ENCODE data around the gene GSTA2. TPM values are rescaled to one million over a fixed set of nuclear protein-coding genes. Genes with fewer than 3 reads are reported as not detected.

The GSTA2 gene
- not detected in 5 replicates for total RNA-seq (2022; extraction: Qiagen RNA extraction)

DNA sequence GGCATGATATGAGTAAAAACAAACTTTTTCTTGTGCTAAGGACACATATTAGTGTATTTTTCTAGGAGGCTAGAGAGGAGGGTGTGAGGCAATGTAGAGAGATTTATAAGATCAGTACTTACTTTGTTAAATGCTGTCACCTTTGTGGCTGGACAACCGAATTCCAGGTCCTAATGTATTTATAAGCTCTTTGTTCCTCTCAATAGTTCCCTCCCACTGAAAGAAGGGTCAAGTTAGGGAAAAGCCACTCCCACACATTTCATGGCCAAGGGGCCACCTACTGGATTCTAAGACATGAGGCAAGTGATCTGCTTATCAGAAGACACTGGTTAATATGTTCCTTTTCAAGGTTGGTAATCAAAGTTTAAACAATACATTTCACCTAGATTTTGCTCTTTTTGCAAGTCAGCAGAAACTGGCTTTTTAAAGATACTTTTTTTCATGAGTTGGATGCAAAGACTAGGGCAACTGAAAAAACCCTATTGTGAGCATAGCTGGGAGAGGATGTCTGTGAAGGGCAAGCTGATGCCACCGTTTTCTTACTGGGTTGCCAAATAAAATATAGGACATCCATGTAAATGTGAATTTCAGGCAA, at the start of gene GSTA2:
Gene GSTA2 (minus strand): TSS at position 154 of the 595 bp plus-strand sequence. CDS start 5,528 bp downstream, outside the sequence.

DNA sequence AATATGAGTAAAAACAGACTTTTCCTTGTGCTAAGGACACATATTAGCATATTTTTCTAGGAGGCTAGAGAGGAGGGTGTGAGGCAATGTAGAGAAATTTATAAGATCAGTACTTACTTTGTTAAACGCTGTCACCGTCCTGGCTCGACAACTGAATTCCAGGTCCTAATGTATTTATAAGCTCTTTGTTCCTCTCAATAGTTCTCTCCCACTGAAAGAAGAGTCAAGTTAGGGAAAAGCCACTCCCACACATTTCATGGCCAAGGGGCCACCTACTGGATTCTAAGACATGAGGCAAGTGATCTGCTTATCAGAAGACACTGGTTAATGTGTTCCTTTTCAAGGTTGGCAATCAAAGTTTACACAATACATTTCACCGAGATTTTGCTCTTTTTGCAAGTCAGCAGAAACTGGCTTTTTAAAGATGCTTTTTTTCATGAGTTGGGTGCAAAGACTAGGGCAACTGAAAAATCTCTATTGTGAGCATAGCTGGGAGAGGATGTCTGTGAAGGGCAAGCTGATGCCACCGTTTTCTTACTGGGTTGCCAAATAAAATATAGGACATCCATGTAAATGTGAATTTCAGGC, 40.5 kb upstream of the GSTA2 start, which contains the start of gene GSTA1:
Gene GSTA1 (minus strand): TSS at position 149 of the 588 bp plus-strand sequence. CDS start 4,549 bp downstream, outside the sequence.

Other genes starting within 250 kb of the GSTA2 start
- gene TRAM2, start 186.4 kb downstream of the GSTA2 start, total RNA-seq (2022; extraction: Qiagen RNA extraction), result 33.5 to 44.9 TPM (median 41.2 TPM) in 5 replicates
- gene TMEM14A, start 92.4 kb downstream of the GSTA2 start, total RNA-seq (2022; extraction: Qiagen RNA extraction), result 31.2 to 46.1 TPM (median 33.0 TPM) in 5 replicates
- gene GSTA1, start 40.3 kb upstream of the GSTA2 start, total RNA-seq (2022; extraction: Qiagen RNA extraction), result 0.11 TPM in 1 of 5 replicates, not detected in the others
- not detected in 5 replicates for gene GSTA5, start 77.3 kb upstream of the GSTA2 start, total RNA-seq (2022; extraction: Qiagen RNA extraction)
- gene GSTA3, start 146.2 kb upstream of the GSTA2 start, total RNA-seq (2022; extraction: Qiagen RNA extraction), result not detected in 5 replicates
- gene GSTA4, start 231.8 kb upstream of the GSTA2 start, total RNA-seq (2022; extraction: Qiagen RNA extraction), result 7.6 to 9.7 TPM (median 8.7 TPM) in 5 replicates

Measured in A549 treated with dexamethasone at 1 μM for 4 hours (cell line).